ENCODE data around the gene TRAF2. TPM values are rescaled to one million over a fixed set of nuclear protein-coding genes. Genes with fewer than 3 reads are reported as not detected.

Gene TRAF2
- total RNA-seq, 3 donors from 2014 or later: 3.4 to 8.9 (median 8.5) TPM

- Histone ChIP-seq H3K4me3 (no peak overlapping the region), H3K4me1 (no peaks in the 10 kb centered on the region), H3K27ac (no peak overlapping the region), H3K9me3 (no peaks in the 10 kb centered on the region), H3K36me3 (no peaks in the 10 kb centered on the region), H3K27me3 (no peaks in the 10 kb centered on the region)
- no peak for DNase-seq (ENCODE audit: low spot score in 2 of 2)
- no peak for TF ChIP-seq CTCF (IDR thresholded peaks at IDR 0.05)
- no peak for TF ChIP-seq POLR2A (IDR thresholded peaks at IDR 0.05)
- no peak for TF ChIP-seq POLR2AphosphoS5 (IDR thresholded peaks at IDR 0.05)
- intact Hi-C loops (cut with DNase I; ENCODE audit: low total_unique reads): no loop called here
Observed at GRCh38 chr9:136970361-136970760, 84.0 kb downstream of the TRAF2 start.

- H3K4me3 ChIP-seq: no peak overlapping the region
- no peak for DNase-seq (ENCODE audit: low spot score in 2 of 2)
- TF ChIP-seq CTCF (IDR thresholded peaks at IDR 0.05) (no peak), POLR2AphosphoS5 (IDR thresholded peaks at IDR 0.05) (no peak), POLR2A (IDR thresholded peaks at IDR 0.05) (no peak)
- intact Hi-C loops (cut with DNase I; ENCODE audit: low total_unique reads): no loop called here
- H3K4me1 ChIP-seq: no peaks in the 10 kb centered on the region
- H3K27me3 ChIP-seq: no peaks in the 10 kb centered on the region
- H3K9me3 ChIP-seq: no peaks in the 10 kb centered on the region
- no peak overlapping the region for H3K27ac ChIP-seq
- no peaks in the 10 kb centered on the region for H3K36me3 ChIP-seq
Observed at GRCh38 chr9:136971746-136972145, 85.4 kb downstream of the TRAF2 start.

- Histone ChIP-seq H3K4me1 (no peaks in the 10 kb centered on the region), H3K36me3 (no peaks in the 10 kb centered on the region), H3K9me3 (no peaks in the 10 kb centered on the region), H3K4me3 (no peak overlapping the region), H3K27ac (no peak overlapping the region), H3K27me3 (no peaks in the 10 kb centered on the region)
- no peak for DNase-seq (ENCODE audit: low spot score in 2 of 2)
- intact Hi-C loops (cut with DNase I; ENCODE audit: low total_unique reads): no loop called here
- TF ChIP-seq POLR2A (IDR thresholded peaks at IDR 0.05) (no peak), CTCF (IDR thresholded peaks at IDR 0.05) (no peak), POLR2AphosphoS5 (IDR thresholded peaks at IDR 0.05) (no peak)
Observed at GRCh38 chr9:136972335-136972734, 86.0 kb downstream of the TRAF2 start.

GRCh38 chr9:136972743-136973142 is 86.4 kb downstream of the TRAF2 start:
- H3K36me3 ChIP-seq: no peaks in the 10 kb centered on the region
- no peak overlapping the region for H3K4me3 ChIP-seq
- H3K27me3 ChIP-seq: no peaks in the 10 kb centered on the region
- no peak overlapping the region for H3K27ac ChIP-seq
- H3K4me1 ChIP-seq: no peaks in the 10 kb centered on the region
- intact Hi-C loops (cut with DNase I; ENCODE audit: low total_unique reads): no loop called here
- no peaks in the 10 kb centered on the region for H3K9me3 ChIP-seq
- TF ChIP-seq POLR2A (IDR thresholded peaks at IDR 0.05) (no peak), CTCF (IDR thresholded peaks at IDR 0.05) (no peak), POLR2AphosphoS5 (IDR thresholded peaks at IDR 0.05) (no peak)
- DNase-seq (ENCODE audit: low spot score in 2 of 2): no peak

- Histone ChIP-seq H3K9me3 (no peaks in the 10 kb centered on the region), H3K36me3 (no peaks in the 10 kb centered on the region), H3K27me3 (no peaks in the 10 kb centered on the region), H3K4me1 (no peaks in the 10 kb centered on the region), H3K27ac (no peak overlapping the region), H3K4me3 (no peak overlapping the region)
- no peak for DNase-seq (ENCODE audit: low spot score in 2 of 2)
- TF ChIP-seq POLR2A (IDR thresholded peaks at IDR 0.05) (no peak), CTCF (IDR thresholded peaks at IDR 0.05) (no peak), POLR2AphosphoS5 (IDR thresholded peaks at IDR 0.05) (no peak)
- intact Hi-C loops (cut with DNase I; ENCODE audit: low total_unique reads): no loop called here
Observed at GRCh38 chr9:136973618-136974617, 87.6 kb downstream of the TRAF2 start.
